ENCODE results near the gene PRLR.

The PRLR gene

GRCh38 chr5:35125746-35126145 lies 104.5 kb downstream of the PRLR start:
- H3K27ac ChIP-seq: no peak overlapping the region
- TF ChIP-seq CTCF (IDR thresholded peaks at IDR 0.05): no peak
- no peak for TF ChIP-seq ZFX (IDR thresholded peaks at IDR 0.05; ENCODE audit: borderline replicate concordance)

- no peak for TF ChIP-seq CTCF (IDR thresholded peaks at IDR 0.05)
- no peak for TF ChIP-seq ZFX (IDR thresholded peaks at IDR 0.05; ENCODE audit: borderline replicate concordance)
- H3K27ac ChIP-seq: no peak overlapping the region
Measured at GRCh38 chr5:35124932-35125331, 105.4 kb downstream of the PRLR start.

GRCh38 chr5:35122819-35123218 lies 107.5 kb downstream of the PRLR start:
- TF ChIP-seq CTCF (IDR thresholded peaks at IDR 0.05) (no peak), ZFX (IDR thresholded peaks at IDR 0.05; ENCODE audit: borderline replicate concordance) (no peak)
- H3K27ac ChIP-seq: no peak overlapping the region

- no peak overlapping the region for H3K27ac ChIP-seq
- no peak for TF ChIP-seq CTCF (IDR thresholded peaks at IDR 0.05)
- no peak for TF ChIP-seq ZFX (IDR thresholded peaks at IDR 0.05; ENCODE audit: borderline replicate concordance)
Measured at GRCh38 chr5:35120715-35121114, 109.6 kb downstream of the PRLR start.

- H3K27ac ChIP-seq: no peak overlapping the region
Measured at GRCh38 chr5:35117967-35118366, 112.3 kb downstream of the PRLR start.

GRCh38 chr5:35115920-35116319 lies 114.4 kb downstream of the PRLR start:
- H3K27ac ChIP-seq: no peak overlapping the region
- TF ChIP-seq CTCF (IDR thresholded peaks at IDR 0.05) (no peak), ZFX (IDR thresholded peaks at IDR 0.05; ENCODE audit: borderline replicate concordance) (no peak)

More at GRCh38 chr5:35117967-35118366, 112.3 kb downstream of the PRLR start:
- no peak for TF ChIP-seq ZFX (IDR thresholded peaks at IDR 0.05; ENCODE audit: borderline replicate concordance)
- TF ChIP-seq CTCF (IDR thresholded peaks at IDR 0.05): no peak

- H3K27ac ChIP-seq: no peak overlapping the region
- no peak for TF ChIP-seq CTCF (IDR thresholded peaks at IDR 0.05)
- TF ChIP-seq ZFX (IDR thresholded peaks at IDR 0.05; ENCODE audit: borderline replicate concordance): no peak
Measured at GRCh38 chr5:35114698-35115097, 115.6 kb downstream of the PRLR start.

All from 22Rv1 (cell line).